Muscle of leg (tissue), 11 donors: Measurements from ENCODE around the gene COX6A1. TPM values are rescaled to one million over a fixed set of nuclear protein-coding genes. Genes with fewer than 3 reads are reported as not detected.

Experiments
- DNase-seq: peaks from one replicate; pipeline ENCODE4 v3.0.0; 2013
- H3K27ac ChIP-seq: one replicate; pipeline ENCODE4 v1.5.1; 2013; ENCODE audit warnings: mild to moderate bottlenecking, low read length, control low read depth
- H3K27me3 ChIP-seq: one replicate; pipeline ENCODE4 v1.6.1; 2013; ENCODE audit warnings: low read length; ENCODE audit not compliant: control insufficient read depth, insufficient read depth
- H3K36me3 ChIP-seq: one replicate; pipeline ENCODE4 v1.6.1; 2013; ENCODE audit warnings: low read length; ENCODE audit not compliant: control insufficient read depth, insufficient read depth
- H3K4me1 ChIP-seq: one replicate; pipeline ENCODE4 v1.6.1; 2013; ENCODE audit warnings: low read length; ENCODE audit not compliant: control insufficient read depth, insufficient read depth
- H3K4me3 ChIP-seq: one replicate; pipeline ENCODE4 v1.5.1; 2013; ENCODE audit warnings: low read length, control low read depth
- H3K9me3 ChIP-seq: replicated peaks from 2 replicates; pipeline ENCODE4 v1.6.1; 2013; ENCODE audit warnings: low read depth, low read length; ENCODE audit not compliant: control insufficient read depth
- WGBS: methylation state at CpG from one replicate; pipeline ENCODE4 v1.1.5; 2013; ENCODE audit warnings: missing lambda C conversion rate; ENCODE audit not compliant: insufficient coverage; 5-methylcytosine and 5-hydroxymethylcytosine counted together
- polyA plus RNA-seq, 8 donors: library from polyadenylated mRNA; unstranded; fragments of 120-200 nt; gene quantifications; one replicate each; pipeline versions ENCODE4 v1.2.1 to v1.2.3, GENCODE V29; 2013; ENCODE audit warnings: inconsistent platforms in 1 of 8, low replicate concordance in 1 of 8; ENCODE audit not compliant: insufficient read length in 8 of 8, insufficient read depth in 1 of 8
- total RNA-seq: library from RNA; stranded (reverse); fragments of 120-200 nt; gene quantifications from one replicate; pipeline ENCODE4 v1.2.4, GENCODE V29; 2013

The COX6A1 gene
- total and polyA plus RNA-seq, 9 donors = 105 to 211 (median 133) TPM

DNA sequence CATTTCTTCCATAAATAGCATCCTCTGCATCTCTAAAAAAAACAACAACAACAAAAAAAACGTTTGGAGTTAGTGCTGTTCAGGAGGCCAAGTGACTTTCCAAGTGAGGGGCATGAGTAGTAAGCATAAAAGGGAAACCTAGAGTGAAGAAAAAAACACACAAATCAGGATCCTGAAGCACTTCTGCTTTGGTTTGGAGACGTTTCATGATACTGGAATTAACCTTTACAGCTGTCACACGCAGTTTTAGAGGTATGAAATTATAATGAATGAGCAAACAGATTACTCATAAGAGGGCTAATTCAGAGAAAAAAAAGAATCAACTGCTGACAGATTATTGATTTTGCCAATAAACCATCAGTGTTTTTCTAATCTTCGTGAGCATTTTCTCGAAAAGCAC is 27.8 kb downstream of the COX6A1 start:
- WGBS = no CpG with 5 or more reads among the region's 5 CpGs
- Histone ChIP-seq H3K4me3 (no peak overlapping the region), H3K27ac (no peak overlapping the region), H3K27me3 (no peaks in the 10 kb centered on the region), H3K36me3 (peaks cover 51% of the 10 kb centered on the region), H3K9me3 (no peaks in the 10 kb centered on the region), H3K4me1 (peaks cover 19% of the 10 kb centered on the region)
- no peak for DNase-seq

DNA sequence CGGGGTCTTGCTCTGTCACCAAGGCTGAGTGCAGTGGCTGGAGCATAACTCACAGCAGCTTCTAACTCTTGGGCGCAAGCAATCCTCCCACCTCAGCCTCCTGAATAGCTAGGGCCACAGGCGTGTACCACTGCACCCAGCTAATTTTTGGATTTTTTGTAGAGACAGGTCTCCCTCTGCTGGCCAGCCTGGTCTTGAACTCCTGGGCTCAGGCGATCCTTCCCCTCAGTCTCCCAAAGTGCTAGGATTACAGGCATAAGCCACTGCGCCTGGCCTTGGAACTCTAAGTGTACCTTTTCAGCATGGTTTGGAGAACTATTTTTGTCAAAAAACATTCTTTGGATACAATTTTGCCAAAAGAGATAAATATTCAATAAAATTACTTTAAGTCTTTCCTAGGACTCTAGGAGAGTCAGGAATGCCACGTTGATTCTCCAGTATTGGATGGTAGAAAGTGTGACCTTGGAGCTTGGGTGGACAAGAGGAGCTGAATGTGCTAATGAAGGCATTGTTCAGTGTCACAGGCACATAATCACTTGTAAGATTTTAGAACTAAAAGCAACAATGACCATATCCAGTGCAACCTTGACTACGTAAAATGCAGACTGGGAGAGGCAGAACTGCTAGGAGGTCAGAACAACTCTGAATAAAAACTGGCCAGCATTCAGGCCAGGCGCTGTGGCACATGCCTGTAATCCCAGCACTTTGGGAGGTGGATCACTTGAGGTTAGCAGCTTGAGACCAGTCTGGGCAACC is 28.8 kb downstream of the COX6A1 start:
- no peak overlapping the region for H3K27ac ChIP-seq
- no peaks in the 10 kb centered on the region for H3K9me3 ChIP-seq
- peaks cover 19% of the 10 kb centered on the region for H3K4me1 ChIP-seq
- peaks cover 43% of the 10 kb centered on the region for H3K36me3 ChIP-seq
- peak; percentile 33 for DNase-seq
- no peak overlapping the region for H3K4me3 ChIP-seq
- WGBS = 79% methylated on average over 2 of the region's 8 CpGs
- H3K27me3 ChIP-seq = no peaks in the 10 kb centered on the region

DNA sequence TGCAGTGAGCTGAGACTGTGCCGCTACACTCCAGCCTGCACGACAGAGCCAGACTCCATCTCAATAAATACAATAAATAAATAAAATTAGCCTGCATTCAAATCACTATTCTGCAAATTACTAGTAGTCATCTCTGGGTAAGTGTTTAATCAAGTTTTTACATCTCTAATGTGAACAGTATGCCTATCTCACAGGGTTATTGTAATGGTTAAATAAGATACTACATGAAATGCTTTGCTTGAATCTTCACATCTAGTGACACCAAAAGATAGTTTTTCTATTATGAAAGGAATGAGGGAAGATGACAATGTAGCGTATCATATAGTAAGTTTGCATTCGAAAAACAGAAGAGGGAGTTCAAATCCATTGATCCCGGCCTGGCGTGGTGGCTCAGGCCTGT is 29.5 kb downstream of the COX6A1 start:
- peaks cover 41% of the 10 kb centered on the region for H3K36me3 ChIP-seq
- no peak overlapping the region for H3K27ac ChIP-seq
- DNase-seq = no peak
- H3K4me3 ChIP-seq = no peak overlapping the region
- H3K4me1 ChIP-seq = peaks cover 19% of the 10 kb centered on the region
- H3K27me3 ChIP-seq = no peaks in the 10 kb centered on the region
- H3K9me3 ChIP-seq = no peaks in the 10 kb centered on the region
- 81% methylated on average over 4 of the region's 6 CpGs for WGBS

DNA sequence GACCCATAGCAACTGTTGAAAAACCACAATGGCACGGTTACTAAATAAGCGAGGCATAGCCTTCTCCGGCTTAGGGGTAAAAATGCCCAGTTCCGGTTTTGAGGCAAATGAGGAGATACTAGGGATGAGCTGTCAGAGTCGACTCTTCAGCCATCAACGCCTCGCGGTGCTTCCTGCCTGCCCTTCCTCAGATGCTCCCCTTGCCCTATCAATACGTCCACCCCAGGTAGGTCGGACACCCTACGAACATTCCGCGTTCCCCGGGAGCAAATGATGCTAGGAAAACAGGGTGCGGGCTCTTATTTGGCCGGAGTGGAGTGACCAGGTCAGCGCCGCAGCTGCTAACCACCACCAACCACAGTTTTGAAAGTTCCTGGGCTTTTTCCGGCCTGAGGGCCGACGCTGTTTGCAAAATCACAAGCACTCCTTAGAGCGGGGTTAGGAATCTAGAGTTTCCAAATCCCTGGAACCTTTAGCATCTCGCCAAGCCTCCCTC is 30.5 kb downstream of the COX6A1 start:
- H3K27ac ChIP-seq = peak overlapping the region; percentile 95
- WGBS = 0% methylated on average over 11 of the region's 23 CpGs
- peak; percentile 62 for DNase-seq
- H3K27me3 ChIP-seq = no peaks in the 10 kb centered on the region
- H3K4me3 ChIP-seq = peak overlapping the region; percentile 80
- H3K4me1 ChIP-seq = peaks cover 19% of the 10 kb centered on the region
- no peaks in the 10 kb centered on the region for H3K9me3 ChIP-seq
- peaks cover 32% of the 10 kb centered on the region for H3K36me3 ChIP-seq

DNA sequence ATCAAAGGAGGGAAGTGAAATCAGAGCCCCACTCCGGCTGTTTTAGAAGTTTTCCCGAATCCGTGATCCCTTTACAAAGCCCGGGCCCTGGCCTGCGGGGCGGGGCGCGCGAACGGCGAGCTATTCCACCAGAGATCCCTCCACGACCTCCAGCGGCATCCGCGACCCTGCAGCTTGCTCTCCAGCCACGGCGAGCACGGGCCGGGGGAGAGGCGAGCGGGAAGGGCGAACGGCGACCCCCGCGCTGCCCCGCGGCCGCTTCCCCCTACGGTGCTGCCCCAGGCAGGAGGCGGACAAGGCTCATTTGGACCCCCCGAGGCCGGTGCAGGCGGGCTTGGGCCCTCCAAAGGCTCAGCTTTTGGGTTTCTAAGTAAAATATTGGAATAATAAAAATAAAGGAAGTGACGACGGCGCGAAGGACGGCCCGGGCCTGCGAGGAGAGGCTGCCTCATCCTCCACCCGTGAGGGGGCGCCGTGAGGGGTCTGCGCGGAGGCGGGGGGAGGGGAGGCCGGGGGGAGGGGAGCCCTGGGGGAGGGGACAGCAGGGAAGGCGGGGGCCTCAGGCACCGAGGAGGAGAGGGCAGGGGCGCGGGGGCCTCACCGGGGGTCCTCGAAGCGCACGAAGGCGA is 31.0 kb downstream of the COX6A1 start:
- Histone ChIP-seq H3K27ac (peak overlapping the region; percentile 95), H3K9me3 (no peaks in the 10 kb centered on the region), H3K4me3 (peak overlapping the region; percentile 80), H3K36me3 (peaks cover 26% of the 10 kb centered on the region), H3K27me3 (no peaks in the 10 kb centered on the region), H3K4me1 (peaks cover 19% of the 10 kb centered on the region)
- peak; percentile 76 for DNase-seq
- WGBS = under 1% methylated on average over 43 of the region's 57 CpGs

DNA sequence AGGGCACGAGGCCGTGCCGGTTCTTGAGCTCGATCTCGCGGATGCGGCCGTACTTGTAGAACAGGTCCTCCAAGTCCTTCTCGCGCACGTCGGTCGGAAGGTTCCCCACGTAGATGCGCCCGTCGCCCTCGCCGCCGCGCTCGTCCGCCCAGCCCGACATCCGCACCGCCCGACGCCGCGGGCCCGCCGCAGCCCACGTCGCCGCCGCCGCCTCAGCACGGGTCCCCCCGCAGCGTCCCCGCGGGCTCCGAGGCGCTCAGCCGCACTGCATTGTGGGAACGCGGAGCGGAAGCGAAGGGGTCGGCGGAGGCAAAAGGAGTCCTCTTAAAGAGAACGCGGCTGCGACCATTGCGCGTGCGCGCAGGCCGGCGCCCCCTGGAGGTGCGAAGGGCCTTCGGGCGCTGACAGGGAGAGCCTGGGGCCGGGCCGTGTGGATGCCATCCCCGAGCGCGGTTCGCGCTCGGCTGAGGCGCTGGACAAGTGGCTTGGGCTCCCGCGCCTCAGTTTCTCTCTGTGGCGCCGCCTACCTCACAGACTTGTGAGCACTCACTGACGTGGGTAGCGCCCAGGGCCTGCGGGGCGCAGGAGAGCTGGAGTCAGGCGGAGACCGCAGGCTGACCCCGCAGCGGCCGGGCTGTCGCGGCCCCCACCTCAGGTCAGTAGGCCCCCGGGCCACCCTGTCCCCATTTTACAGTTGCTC is 31.7 kb downstream of the COX6A1 start, which contains the start of gene SRSF9:
SRSF9 (minus strand) TSS at position 299 of the 700 bp plus-strand sequence; CDS start at position 160, 139 bp downstream.
- Histone ChIP-seq H3K4me3 (peak within 1 kb of the TSS; percentile 80), H3K9me3 (no peaks in the 10 kb centered on the region), H3K36me3 (peaks cover 19% of the 10 kb centered on the region), H3K27me3 (no peaks in the 10 kb centered on the region), H3K27ac (peak within 1 kb of the TSS; percentile 95), H3K4me1 (peaks cover 19% of the 10 kb centered on the region)
- peak; percentile 99 for DNase-seq
- under 1% methylated on average over 88 of the region's 88 CpGs for WGBS

DNA sequence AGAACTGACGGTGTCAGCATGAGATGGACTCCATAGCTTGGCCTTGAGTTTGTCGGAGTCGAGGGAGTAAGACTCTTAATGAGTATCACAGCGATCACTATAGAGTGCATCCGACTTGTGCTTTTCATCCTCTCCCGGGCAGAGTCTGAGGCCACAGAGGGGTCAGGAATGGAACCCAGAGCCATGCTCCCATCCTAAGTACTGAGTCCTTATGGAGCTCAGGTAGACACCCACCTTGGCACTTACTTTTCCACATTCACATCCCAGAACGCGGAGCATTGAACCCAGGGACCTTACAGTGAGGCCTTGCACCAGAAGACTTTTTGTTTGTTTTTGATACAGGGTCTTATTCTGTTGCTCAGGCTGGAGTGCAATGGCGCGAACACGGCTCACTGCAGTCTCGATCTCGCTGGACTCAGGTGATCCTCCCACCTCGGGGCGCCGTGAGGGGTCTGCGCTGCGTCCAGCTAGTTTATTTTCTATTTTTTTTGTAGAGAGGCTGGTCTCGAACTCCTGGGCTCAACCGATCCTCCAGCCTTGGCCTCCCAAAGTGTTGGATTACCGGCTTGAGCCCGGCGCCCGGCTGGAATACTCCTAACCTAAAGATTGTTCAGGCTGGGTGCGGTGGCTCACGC is 32.4 kb downstream of the COX6A1 start:
- DNase-seq = no peak
- no peaks in the 10 kb centered on the region for H3K9me3 ChIP-seq
- H3K4me1 ChIP-seq = peaks cover 19% of the 10 kb centered on the region
- 53% methylated on average over 15 of the region's 26 CpGs for WGBS
- H3K36me3 ChIP-seq = peaks cover 13% of the 10 kb centered on the region
- H3K27ac ChIP-seq = peak overlapping the region; percentile 74
- H3K27me3 ChIP-seq = no peaks in the 10 kb centered on the region
- peak overlapping the region; percentile 80 for H3K4me3 ChIP-seq

DNA sequence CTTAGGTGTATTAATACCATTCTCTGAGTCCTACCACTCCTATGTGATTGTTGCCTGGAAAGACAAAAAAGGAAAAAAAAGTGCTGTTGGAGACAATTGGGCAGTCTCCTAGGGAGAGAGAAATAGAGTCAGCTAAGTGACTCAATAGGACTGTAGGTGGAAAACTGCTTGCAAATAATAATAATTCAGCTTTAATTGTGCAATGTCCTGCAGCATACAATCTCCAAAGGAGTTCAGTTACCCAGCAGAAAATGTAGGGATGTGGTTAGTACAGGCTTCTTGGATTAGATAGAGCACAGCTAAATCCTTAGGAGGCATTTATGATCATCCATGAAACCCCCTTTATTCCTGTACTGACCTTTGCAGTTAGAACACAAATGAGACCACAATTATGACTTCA is 34.6 kb downstream of the COX6A1 start:
- DNase-seq = no peak
- Histone ChIP-seq H3K27me3 (no peaks in the 10 kb centered on the region), H3K4me3 (no peak overlapping the region), H3K4me1 (peaks cover 16% of the 10 kb centered on the region), H3K9me3 (no peaks in the 10 kb centered on the region), H3K27ac (no peak overlapping the region), H3K36me3 (no peaks in the 10 kb centered on the region)

DNA sequence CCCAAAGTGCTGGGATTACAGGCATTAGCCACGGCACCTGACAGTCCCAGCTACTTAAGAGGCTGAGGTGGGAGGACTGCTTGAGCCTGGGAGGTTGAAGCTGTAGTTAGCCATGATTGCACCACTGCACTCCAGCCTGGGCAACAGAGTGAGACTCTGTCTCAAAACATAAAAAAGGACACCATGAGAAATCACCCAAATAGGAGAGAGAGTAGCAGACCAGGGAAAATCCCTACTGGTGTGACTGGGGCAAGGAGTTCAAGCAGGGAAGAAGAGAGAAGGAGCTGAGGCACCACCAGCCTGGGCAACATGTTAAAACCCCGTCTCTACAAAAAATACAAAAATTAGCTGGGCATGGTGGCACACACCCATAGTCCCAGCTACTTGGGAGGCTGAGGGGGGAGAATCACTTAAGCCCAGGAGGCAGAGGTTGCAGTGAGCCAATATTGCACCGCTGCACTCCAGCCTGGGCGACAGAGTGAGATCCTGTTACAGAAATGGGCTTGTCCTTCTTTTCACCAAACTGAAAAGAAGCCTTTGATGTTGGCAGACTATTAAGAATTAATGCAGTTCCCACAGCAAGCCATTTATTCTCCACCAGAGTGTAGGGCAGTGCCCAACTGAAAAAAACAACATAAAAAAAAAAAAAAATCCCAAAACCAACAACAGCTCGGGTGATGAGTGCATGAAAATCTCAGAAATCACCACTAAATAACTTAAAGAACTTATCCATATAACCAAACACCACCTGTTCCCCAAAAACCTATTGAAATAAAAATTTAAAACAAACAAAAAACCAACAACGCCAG is 36.1 kb downstream of the COX6A1 start:
- no peaks in the 10 kb centered on the region for H3K36me3 ChIP-seq
- WGBS = 59% methylated on average over 3 of the region's 6 CpGs

More for the DNA sequence above, 36.1 kb downstream of the COX6A1 start:
- no peak overlapping the region for H3K27ac ChIP-seq
- no peak for DNase-seq
- no peaks in the 10 kb centered on the region for H3K27me3 ChIP-seq
- H3K4me3 ChIP-seq = no peak overlapping the region
- H3K9me3 ChIP-seq = no peaks in the 10 kb centered on the region
- H3K4me1 ChIP-seq = peaks cover 5% of the 10 kb centered on the region
